Transverse colon (tissue), 4 donors: ENCODE measurements around the gene RBP5.

ENCODE experiments used
- EP300 ChIP-seq: sonication (generic); formaldehyde crosslinking; IDR thresholded peaks from one replicate; pipeline ENCODE4 v1.6.1; 2017; ENCODE audit warnings: antibody characterized with exemption, low read depth
- POLR2AphosphoS5 ChIP-seq, 3 donors: sonication (generic); formaldehyde crosslinking; IDR thresholded peaks; one replicate each; pipeline ENCODE4 v1.6.1; 2016; ENCODE audit warnings: antibody characterized with exemption in 3 of 3
- TF ChIP-seq, protein P1 (sequence below), 5 experiments: fragments of 200-600 bp in 3 of 5; fragments of 450-650 bp in 2 of 5; sonication (generic) in 3 of 5; IDR thresholded peaks; 1 replicate in 2 of 5; 2 replicates in 3 of 5; pipeline ENCODE4 v1.5.1; 2016 to 2017; ENCODE audit warnings: antibody characterized with exemption in 5 of 5, inconsistent platforms in 3 of 5, mild to moderate bottlenecking in 2 of 5, moderate library complexity in 1 of 5

GRCh38 chr12:7091660-7092228, 36.9 kb downstream of the RBP5 start:
- TF ChIP-seq, protein P1, sequence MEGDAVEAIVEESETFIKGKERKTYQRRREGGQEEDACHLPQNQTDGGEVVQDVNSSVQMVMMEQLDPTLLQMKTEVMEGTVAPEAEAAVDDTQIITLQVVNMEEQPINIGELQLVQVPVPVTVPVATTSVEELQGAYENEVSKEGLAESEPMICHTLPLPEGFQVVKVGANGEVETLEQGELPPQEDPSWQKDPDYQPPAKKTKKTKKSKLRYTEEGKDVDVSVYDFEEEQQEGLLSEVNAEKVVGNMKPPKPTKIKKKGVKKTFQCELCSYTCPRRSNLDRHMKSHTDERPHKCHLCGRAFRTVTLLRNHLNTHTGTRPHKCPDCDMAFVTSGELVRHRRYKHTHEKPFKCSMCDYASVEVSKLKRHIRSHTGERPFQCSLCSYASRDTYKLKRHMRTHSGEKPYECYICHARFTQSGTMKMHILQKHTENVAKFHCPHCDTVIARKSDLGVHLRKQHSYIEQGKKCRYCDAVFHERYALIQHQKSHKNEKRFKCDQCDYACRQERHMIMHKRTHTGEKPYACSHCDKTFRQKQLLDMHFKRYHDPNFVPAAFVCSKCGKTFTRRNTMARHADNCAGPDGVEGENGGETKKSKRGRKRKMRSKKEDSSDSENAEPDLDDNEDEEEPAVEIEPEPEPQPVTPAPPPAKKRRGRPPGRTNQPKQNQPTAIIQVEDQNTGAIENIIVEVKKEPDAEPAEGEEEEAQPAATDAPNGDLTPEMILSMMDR (IDR thresholded peaks at IDR 0.05): no peak
- TF ChIP-seq EP300 (no peak), POLR2AphosphoS5 (IDR thresholded peaks at IDR 0.05) (peak in 1 of 3 donors; percentile 31)
